GM19455 (cell line): ENCODE data around the gene ERBIN.
"Not testable (repeated sequence)": the region's sequence is repeated elsewhere in the genome, so short reads cannot be mapped to it uniquely, and the experiment has no call there.

Experiments used
- ATAC-seq: cut with Tn5 transposase; IDR thresholded peaks from one replicate; pipeline ENCODE4 v1.9.1; 2021; ENCODE audit not compliant: unreplicated experiment

ERBIN gene

DNA sequence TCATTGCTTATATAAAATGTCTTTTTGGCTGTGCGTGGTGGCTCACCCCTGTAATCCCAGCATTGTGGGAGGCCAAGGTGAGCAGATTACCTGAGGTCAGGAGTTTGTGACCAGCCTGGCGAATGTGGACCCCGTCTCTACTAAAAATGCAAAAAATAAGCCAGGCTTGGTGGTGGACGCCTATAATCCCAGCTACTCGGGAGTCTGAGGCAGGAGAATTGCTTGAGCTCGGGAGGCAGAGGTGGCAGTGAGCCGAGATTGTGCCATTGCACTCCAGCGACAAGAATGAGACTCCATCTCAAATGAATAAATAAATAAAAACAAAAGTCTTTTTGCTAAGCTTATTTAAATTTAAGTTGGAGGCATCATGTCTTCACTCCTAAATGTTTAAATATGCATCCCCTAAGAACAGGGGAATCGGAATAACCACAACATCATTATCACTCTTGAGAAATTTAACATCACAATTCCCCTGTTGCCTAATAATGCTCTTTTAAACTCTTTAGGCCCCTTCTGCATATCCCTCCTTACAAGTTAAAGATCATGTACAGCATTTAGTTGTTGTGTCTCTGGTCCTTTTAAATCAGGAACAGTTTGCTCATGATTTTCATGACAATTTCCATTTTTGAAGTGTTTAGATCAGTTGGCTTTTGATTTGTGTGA lies 72.8 kb downstream of the ERBIN start:
- ATAC-seq = no peak

DNA sequence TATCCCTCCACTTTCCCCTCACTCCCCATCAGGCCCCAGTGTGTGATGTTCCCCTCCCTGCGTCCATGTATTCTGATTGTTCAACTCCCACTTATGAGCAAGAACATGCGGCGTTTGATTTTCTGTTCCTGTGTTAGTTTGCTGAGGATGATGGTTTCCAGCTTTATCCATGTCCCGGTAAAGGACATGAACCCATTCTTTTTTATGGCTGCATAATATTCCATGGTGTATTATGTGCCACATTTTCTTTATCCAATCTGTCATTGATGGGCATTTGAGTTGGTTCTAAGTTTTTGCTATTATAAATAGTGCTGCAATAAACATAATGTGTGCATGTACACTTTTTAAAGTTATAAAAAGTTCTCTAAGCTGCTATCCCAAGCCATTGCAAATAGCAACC lies 75.6 kb downstream of the ERBIN start:
- no peak for ATAC-seq

GRCh38 chr5:66002415-66002814 lies 76.0 kb downstream of the ERBIN start:
- no peak for ATAC-seq

DNA sequence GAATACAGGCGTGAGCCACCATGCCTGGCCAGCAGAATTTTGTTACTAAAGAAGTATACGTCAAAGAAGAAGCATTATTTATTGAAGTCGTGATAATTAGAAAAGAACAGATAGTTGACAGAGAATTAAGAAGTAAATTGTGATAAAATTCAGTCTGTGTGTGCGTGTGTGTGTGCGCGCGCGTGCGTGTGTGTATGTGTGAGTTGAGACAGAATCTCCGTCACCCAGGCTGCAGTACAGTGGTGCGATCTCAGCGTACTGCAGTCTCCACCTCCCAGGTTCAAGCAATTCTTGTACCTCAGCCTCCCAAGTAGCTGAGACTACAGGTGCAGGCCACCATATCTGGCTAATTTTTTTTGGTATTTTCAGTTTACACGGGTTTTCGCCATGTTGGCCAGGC lies 77.8 kb downstream of the ERBIN start:
- no peak for ATAC-seq

GRCh38 chr5:66009277-66009676 lies 82.9 kb downstream of the ERBIN start:
- ATAC-seq = no peak

DNA sequence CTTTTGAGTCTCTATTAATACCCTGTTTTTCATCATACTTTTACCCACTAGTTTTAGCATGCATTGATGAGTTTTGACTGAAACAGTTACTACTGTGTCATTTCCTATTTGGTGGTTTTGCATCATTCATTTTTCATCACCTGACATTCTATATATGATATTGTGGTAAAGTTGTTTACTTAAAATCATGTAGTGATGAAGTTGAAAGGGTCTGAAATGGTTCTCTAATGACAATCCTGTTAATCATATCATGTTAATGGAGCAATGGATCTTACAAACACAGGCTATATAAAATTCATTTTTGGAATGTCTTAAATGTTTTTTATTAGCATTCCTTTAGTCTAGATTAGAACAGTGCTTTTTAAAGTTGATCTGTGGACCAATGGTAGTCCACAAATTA lies 84.1 kb downstream of the ERBIN start:
- ATAC-seq = no peak

- ATAC-seq = no peak
These were observed 85.9 kb downstream of the ERBIN start for GRCh38 chr5:66012271-66012670.

GRCh38 chr5:66013397-66013796 lies 87.0 kb downstream of the ERBIN start:
- no peak for ATAC-seq

DNA sequence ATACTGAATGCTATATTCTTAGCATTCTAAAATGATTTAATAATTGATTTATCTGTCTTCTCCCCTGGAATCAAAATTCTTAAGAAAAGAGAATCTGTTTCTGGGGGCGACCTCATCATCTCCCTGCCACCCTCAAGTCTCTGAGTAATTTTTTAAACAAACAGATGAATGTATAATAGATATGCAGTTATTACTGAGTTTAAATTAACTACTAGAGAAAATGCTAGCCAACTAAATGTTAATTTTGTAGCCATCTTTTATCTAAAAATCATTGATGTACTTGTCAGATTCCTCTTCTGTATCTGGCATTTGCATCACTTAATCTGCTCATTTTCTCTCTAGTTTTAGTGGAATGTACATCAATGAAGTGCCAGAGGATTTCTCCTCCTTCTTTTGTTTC lies 87.5 kb downstream of the ERBIN start:
- no peak for ATAC-seq

GRCh38 chr5:66015196-66015960 lies 89.0 kb downstream of the ERBIN start:
- ATAC-seq = no peak

DNA sequence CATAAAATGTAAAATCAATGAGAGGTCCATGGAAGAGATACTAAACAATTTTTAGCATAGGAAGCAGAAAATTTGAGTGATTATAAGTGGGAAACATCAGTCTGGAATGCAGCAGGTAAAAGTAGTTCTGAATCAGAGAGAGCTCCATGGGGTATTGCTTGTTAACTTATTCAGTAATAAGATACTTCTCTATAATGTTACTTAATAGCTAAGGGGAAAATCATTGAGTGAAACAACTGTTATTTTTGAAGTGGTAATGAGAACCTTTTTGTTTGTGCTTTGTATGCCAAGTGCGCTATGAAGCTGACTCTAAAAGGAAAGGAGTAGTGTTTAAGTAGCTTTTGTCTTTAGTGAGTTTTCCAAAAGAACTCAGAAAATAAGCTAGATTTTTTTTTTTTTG lies 95.2 kb downstream of the ERBIN start:
- no peak for ATAC-seq

DNA sequence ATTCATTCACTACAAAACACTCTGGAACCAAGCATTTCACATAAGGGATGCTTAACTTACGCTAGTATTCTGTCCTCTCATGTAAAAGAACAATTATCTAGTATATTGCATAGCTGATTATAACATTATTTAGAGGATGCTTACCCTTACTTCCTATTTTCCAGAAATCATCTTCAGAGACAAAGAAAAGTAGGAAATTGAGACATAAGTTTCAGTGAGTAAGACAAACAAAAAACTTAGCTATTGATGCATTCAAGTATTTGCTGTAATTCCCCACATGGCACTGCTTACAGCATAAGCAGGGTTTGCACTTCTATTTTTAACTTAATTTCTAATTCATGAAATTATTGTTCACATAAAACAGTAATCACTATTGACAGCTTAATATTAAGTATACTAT lies 112.9 kb downstream of the ERBIN start:
- no peak for ATAC-seq

- ATAC-seq = no peak
These were observed 113.3 kb downstream of the ERBIN start for GRCh38 chr5:66039701-66040100.

GRCh38 chr5:66041627-66042026 lies 115.3 kb downstream of the ERBIN start:
- ATAC-seq = no peak

- no peak for ATAC-seq
These were observed 130.9 kb downstream of the ERBIN start for GRCh38 chr5:66057239-66057638.

DNA sequence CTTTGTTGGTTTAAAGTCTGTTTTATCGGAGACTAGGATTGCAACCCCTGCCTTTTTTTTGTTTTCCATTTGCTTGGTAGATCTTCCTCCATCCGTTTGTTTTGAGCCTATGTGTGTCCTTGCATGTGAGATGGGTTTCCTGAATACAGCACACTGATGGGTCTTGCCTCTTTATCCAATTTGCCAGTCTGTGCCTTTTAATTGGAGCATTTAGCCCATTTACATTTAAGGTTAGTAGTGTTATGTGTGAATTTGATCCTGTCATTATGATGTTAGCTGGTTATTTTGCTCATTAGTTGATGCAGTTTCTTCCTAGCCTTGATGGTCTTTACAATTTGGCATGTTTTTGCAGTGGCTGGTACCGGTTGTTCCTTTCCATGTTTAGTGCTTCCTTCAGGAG lies 134.9 kb downstream of the ERBIN start:
- ATAC-seq = not testable (repeated sequence)

GRCh38 chr5:66063061-66063460 lies 136.7 kb downstream of the ERBIN start:
- ATAC-seq = not testable (repeated sequence)

GRCh38 chr5:66066826-66067225 lies 140.5 kb downstream of the ERBIN start:
- no peak for ATAC-seq

GRCh38 chr5:66072031-66072430 lies 145.7 kb downstream of the ERBIN start:
- ATAC-seq = no peak

- ATAC-seq = no peak
These were observed 148.5 kb downstream of the ERBIN start for GRCh38 chr5:66074901-66075300.

GRCh38 chr5:66080664-66081063 lies 154.3 kb downstream of the ERBIN start:
- ATAC-seq = no peak

DNA sequence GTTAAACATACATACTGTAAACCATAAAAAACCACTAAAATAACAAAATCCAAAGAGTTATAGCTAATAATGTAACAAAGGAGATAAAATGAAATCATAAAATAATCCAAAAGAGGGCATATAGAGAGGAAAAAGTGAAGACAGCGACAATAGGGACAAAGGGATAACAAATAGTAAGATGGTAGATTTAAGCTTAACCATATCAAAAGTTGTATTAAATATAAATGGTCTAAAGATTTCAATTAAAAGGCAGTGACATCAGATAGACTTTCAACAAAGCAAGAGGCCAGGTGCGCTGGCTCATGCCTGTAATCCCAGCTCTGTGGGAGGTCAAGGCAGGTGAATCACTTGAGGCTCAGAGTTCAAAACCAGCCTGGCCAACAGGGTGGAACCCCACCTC lies 163.0 kb downstream of the ERBIN start:
- no peak for ATAC-seq

- ATAC-seq = no peak
These were observed 174.5 kb downstream of the ERBIN start for GRCh38 chr5:66100851-66101250.
